Measurements from ENCODE around the gene MPPED1.

The MPPED1 gene

GRCh38 chr22:43411869-43412807 is at the start of gene MPPED1:
Gene MPPED1, plus strand, starts transcription at chr22:43412014. Its CDS starts 12,972 bp downstream, at chr22:43424986.
- no peak for DNase-seq (ENCODE audit: low read depth in 1 of 2, low spot score in 1 of 2)

GRCh38 chr22:43363315-43364168 is 48.3 kb upstream of the MPPED1 start:
- no peak for DNase-seq (ENCODE audit: low read depth in 1 of 2, low spot score in 1 of 2)

- no peak for DNase-seq (ENCODE audit: low read depth in 1 of 2, low spot score in 1 of 2)
These were observed 47.7 kb upstream of the MPPED1 start for GRCh38 chr22:43364169-43364435.

- no peak for DNase-seq (ENCODE audit: low read depth in 1 of 2, low spot score in 1 of 2)
These were observed 45.9 kb upstream of the MPPED1 start for GRCh38 chr22:43365715-43366440.

- no peak for DNase-seq (ENCODE audit: low read depth in 1 of 2, low spot score in 1 of 2)
These were observed 41.8 kb upstream of the MPPED1 start for GRCh38 chr22:43370036-43370435.

GRCh38 chr22:43375951-43376455 is 35.8 kb upstream of the MPPED1 start:
- DNase-seq (ENCODE audit: low read depth in 1 of 2, low spot score in 1 of 2): no peak

- DNase-seq (ENCODE audit: low read depth in 1 of 2, low spot score in 1 of 2): no peak
These were observed 34.9 kb upstream of the MPPED1 start for GRCh38 chr22:43376765-43377547.

- no peak for DNase-seq (ENCODE audit: low read depth in 1 of 2, low spot score in 1 of 2)
These were observed 34.3 kb upstream of the MPPED1 start for GRCh38 chr22:43377548-43377895.

GRCh38 chr22:43377896-43378704 is 33.7 kb upstream of the MPPED1 start:
- no peak for DNase-seq (ENCODE audit: low read depth in 1 of 2, low spot score in 1 of 2)

GRCh38 chr22:43381693-43382092 is 30.1 kb upstream of the MPPED1 start:
- DNase-seq (ENCODE audit: low read depth in 1 of 2, low spot score in 1 of 2): no peak

- DNase-seq (ENCODE audit: low read depth in 1 of 2, low spot score in 1 of 2): no peak
These were observed 27.0 kb upstream of the MPPED1 start for GRCh38 chr22:43384863-43385262.

GRCh38 chr22:43385770-43386641 is 25.8 kb upstream of the MPPED1 start:
- peak; percentile 52 to 58 for DNase-seq (ENCODE audit: low read depth in 1 of 2, low spot score in 1 of 2)

GRCh38 chr22:43387815-43388214 is 24.0 kb upstream of the MPPED1 start:
- DNase-seq (ENCODE audit: low read depth in 1 of 2, low spot score in 1 of 2): no peak

GRCh38 chr22:43388420-43388851 is 23.4 kb upstream of the MPPED1 start:
- DNase-seq (ENCODE audit: low read depth in 1 of 2, low spot score in 1 of 2): peak; percentile 46 to 59

GRCh38 chr22:43389227-43389836 is 22.5 kb upstream of the MPPED1 start:
- no peak for DNase-seq (ENCODE audit: low read depth in 1 of 2, low spot score in 1 of 2)

- no peak for DNase-seq (ENCODE audit: low read depth in 1 of 2, low spot score in 1 of 2)
These were observed 21.6 kb upstream of the MPPED1 start for GRCh38 chr22:43390166-43390565.

GRCh38 chr22:43390872-43391271 is 20.9 kb upstream of the MPPED1 start:
- DNase-seq (ENCODE audit: low read depth in 1 of 2, low spot score in 1 of 2): no peak

GRCh38 chr22:43391306-43391705 is 20.5 kb upstream of the MPPED1 start:
- DNase-seq (ENCODE audit: low read depth in 1 of 2, low spot score in 1 of 2): no peak

All from activated T-helper 1 cell treated with anti-CD3 and anti-CD28 coated beads, Interleukin-2, amount 50 U/mL, for 16 hours (primary cell).